Left ventricle myocardium superior (tissue), 1 donor: ENCODE results near the gene APOBEC3A. TPM values are rescaled to one million over a fixed set of nuclear protein-coding genes. Genes with fewer than 3 reads are reported as not detected.
"Not testable (repeated sequence)": the region's sequence is repeated elsewhere in the genome, so short reads cannot be mapped to it uniquely, and the experiment has no call there.

Experiments
- ATAC-seq: fragments of 200-7000 bp; cut with Tn5 transposase; one replicate; pipeline ENCODE4 v1.9.1; 2020; ENCODE audit warnings: mild to moderate bottlenecking, moderate library complexity
- DNase-seq: peaks from one replicate; pipeline ENCODE4 v3.0.0-alpha.2; 2020
- intact Hi-C: fragments of 100-400 bp; cut with micrococcal nuclease; formaldehyde crosslinking; loops from one replicate; pipeline ENCODE4 v1.11.0; 2022
- total RNA-seq: library from RNA; stranded (reverse); fragmentation: NEBNext Ultra II Directional; extraction: Animal tissue kit (Norgen Biotek cat#: 25700); gene quantifications from one replicate; pipeline ENCODE4 v1.2.1, GENCODE V29; 2021
- donor health status: DM: no; HTN: yes; CAD: no; lungs with severe emphysema.

Gene APOBEC3A
- total RNA-seq, 1 donor from 2014 or later = 0.82 TPM

GRCh38 chr22:38940811-38941384, 16.5 kb upstream of the APOBEC3A start:
- no peak for ATAC-seq
- intact Hi-C loops = no loop called here
- DNase-seq = no peak

GRCh38 chr22:38941488-38941987, 15.9 kb upstream of the APOBEC3A start:
- ATAC-seq (peak; percentile 33), DNase-seq (no peak)
- intact Hi-C loops = no loop called here

- peak; percentile 14 for DNase-seq
- no peak for ATAC-seq
- intact Hi-C loops = no loop called here
Measured at GRCh38 chr22:38942702-38943101, 14.7 kb upstream of the APOBEC3A start.

DNA sequence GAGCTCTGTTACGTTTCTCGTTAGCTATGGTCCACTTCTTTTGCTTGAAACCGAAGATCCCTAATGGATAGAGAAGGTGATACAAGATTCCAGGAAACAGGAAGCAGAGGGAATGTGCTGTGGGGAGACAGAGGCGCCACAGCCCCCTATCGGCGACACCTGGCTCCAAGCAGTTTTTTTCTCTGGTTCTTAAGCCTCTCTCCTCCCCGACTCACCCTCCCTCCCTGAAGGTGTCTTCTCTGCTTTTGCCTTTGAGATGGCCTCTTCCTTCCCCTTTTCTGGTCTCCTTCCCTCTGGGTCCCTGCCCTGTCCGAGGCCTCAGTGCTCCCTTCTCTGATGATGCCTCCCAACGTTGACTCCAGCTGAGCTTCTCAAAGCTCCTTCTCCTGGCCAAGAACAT, 14.2 kb upstream of the APOBEC3A start:
- intact Hi-C loops = no loop called here
- peak; percentile 35 for ATAC-seq
- DNase-seq = peak; percentile 7

DNA sequence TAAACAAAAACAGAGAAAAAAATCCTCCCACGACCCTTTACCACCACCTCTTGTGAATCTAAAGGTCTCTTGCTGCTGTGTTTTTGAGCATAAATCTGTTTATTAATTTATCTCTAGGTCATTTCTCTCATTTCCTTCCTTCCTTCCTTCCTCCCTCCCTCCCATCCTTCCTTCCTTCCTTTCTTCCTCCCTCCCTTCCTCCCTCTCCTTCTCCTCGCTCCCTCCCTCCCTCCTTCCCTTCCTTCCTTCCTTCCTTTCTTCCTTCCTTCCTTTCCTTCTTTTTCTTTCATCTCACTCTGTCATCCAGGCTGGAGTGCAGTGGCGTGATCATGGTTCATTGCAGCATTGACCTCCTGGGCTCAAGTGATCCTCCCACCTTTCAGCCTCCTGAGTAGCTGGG, 13.5 kb upstream of the APOBEC3A start:
- intact Hi-C loops = no loop called here
- ATAC-seq (no peak), DNase-seq (no peak)

DNA sequence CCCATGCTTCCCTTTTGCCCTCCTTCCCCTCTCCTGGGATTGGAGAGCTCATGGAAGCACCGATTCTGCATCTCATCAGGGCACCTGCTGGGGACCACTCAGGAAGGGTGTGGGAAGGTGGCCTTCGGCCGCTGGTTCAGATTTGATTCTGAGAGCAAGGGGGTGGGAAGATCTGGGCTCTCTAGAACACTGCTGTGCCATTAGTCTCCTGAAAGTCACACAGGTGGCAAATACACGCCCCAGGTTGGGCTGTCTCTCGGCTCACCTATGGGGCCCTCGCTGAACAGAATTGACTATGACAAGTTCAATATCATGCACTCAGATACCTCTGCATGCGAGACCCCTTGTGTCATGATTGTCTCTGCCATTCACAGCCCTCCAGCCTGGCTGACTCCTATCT, 12.8 kb upstream of the APOBEC3A start:
- peak; percentile 9 for DNase-seq
- no peak for ATAC-seq
- intact Hi-C loops = no loop called here

- intact Hi-C loops, ATAC-seq, DNase-seq: not testable (repeated sequence)
Measured at GRCh38 chr22:38945706-38946338, 11.6 kb upstream of the APOBEC3A start.

- intact Hi-C loops = no loop called here
- ATAC-seq = no peak
- DNase-seq = no peak
Measured at GRCh38 chr22:38946771-38947170, 10.6 kb upstream of the APOBEC3A start.

DNA sequence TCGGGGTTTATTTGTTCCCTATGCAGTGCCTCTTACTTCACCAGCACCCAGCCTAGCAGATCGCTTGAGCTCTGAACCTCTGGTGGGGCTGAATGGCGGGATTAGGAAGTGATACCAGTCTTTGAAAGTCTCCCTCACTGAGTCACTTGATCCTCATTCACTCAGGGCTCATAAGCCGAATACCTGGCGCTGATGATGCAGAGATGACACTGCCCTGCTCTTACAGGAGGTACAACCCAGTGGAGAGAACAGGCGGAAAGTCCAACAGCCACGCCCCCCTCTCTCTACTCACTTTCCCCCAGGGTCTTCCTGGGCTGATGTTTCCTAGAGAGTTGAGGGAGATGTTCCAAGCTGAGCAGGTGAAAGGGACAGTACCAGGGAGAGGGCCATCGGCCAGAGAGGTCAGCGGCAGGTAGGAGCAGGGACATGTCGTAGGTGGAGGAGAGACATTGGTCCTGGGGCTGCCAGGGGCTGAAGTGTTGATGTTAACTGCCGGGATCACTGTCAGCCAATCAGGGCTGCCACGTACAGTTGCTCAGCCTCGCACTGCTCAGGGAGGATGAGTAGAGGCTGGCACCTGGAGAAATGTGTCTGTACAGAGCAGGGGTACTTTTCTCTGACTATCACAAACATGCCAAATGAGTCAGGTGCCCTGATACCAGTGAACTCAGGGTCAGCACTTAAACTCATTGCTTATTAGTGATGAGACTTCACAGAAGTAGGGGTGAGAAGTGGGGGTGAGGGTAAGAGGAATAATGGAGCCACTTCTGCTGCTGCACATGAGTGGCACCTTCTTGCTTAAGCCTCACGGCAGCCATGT, 9.9 kb upstream of the APOBEC3A start:
- intact Hi-C loops = no loop called here
- ATAC-seq (no peak), DNase-seq (no peak)

- DNase-seq (no peak), ATAC-seq (no peak)
- intact Hi-C loops = no loop called here
Measured at GRCh38 chr22:38948181-38948940, 9.0 kb upstream of the APOBEC3A start.

DNA sequence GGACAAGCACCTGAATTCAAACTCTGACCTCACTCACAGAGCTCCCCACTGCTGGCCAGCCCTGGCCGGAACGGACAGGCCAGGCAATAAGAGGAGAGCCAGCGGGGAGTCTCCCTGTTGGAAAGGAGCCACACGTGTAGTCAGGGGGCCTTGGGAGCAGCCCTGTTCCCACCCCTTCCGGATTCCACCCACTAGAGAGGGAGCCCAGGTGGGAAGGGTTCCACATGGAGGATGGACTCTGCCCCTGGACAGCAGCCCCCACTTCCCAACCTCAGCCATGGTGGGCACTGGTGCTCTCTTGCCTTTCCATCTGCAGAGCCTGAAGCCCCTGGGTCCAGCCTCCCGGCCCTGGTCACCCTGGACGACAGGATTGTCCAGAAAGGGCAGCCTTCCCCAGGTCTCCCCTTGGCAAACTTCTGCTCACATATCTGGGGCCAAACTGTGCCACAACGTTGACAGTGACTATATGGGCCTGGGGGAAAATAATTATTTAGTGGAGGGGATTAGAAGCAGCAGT, 7.5 kb upstream of the APOBEC3A start:
- DNase-seq (no peak), ATAC-seq (no peak)
- intact Hi-C loops = no loop called here

DNA sequence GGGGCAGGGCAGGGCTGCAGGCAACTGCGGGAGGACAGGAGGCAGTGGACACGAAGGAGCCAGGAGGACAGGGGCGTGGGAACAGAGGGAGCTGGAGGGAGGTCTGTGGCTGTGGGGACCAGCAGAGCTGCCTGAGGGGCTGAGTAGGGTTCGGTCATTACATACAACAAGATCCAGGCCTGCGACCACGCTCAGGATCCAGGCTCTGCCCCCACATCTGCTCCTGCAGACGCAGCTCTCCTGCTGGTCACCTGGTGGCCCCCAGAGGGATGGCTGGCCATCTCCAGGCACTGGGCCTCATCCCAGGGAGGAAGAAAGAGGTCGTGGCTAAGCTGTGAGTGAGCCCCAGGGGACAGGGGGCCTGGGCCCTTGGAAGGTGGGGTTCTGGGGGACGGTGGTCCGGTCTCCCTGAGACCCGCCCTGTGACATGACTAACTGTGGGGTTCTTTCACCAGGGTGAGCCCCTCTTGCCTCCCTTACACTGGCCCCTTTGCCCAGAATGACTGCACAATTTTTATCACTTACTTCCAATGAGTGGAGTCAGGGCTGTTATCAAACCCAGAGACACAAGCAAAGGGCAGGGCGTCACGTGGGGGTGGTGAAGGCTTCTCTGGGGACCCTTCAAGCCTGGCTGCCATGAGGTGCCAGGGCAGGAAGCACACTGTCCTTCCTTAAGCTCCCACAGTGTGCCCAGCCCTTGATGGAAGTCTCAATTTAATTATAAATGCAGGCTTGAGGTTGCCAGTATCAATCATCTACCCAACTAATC, 6.7 kb upstream of the APOBEC3A start:
- ATAC-seq = no peak
- intact Hi-C loops = no loop called here
- no peak for DNase-seq

GRCh38 chr22:38951734-38952133, 5.7 kb upstream of the APOBEC3A start:
- DNase-seq (no peak), ATAC-seq (no peak)
- intact Hi-C loops = no loop called here

GRCh38 chr22:38952281-38952993, 5.0 kb upstream of the APOBEC3A start:
- intact Hi-C loops = no loop called here
- DNase-seq (no peak), ATAC-seq (no peak)

- intact Hi-C loops = no loop called here
- ATAC-seq = no peak
Measured at GRCh38 chr22:38953091-38953490, 4.3 kb upstream of the APOBEC3A start.

DNA sequence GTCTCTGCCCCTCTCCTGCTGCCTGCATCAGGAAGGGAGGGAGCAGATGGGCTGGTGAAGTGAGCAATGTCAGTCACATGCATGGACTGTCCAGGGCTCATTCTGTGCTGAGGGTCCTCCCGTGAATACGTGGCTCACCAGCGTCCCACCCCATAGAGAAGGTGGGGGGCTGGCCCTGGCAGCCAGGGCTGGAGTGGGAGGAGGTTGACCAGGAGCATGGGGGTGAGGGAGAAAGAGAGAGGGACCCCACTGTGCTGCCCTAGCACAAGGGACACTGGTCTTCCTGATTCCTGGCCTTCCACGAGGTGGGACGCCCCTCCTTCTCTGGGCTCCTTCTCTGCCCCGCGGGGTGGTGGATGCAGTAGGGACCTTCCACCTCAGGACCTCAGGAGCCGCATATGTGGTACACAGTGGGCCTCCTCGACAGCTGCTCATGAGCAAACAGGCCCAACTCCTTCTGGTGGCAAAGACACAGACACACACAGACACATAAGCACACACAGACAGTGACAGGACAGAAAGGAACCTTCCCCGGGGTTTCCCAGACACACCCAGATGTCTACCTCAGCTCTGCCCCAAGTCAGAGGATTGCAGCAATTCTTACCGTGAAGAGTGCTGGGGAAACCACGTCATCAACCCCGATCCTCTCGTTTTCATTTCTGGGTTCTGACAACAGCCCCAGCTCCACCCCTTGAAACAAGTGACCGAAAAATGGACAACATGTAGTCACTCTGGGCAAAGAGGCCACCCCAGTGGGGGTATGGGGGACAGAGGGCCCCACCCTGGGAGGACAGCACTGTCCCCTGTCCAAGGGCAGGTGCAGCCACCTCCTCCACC, 3.6 kb upstream of the APOBEC3A start:
- DNase-seq = no peak
- ATAC-seq = no peak
- intact Hi-C loops = no loop called here

More at GRCh38 chr22:38953091-38953490, 4.3 kb upstream of the APOBEC3A start:
- DNase-seq = no peak

GRCh38 chr22:38954414-38955043, 2.9 kb upstream of the APOBEC3A start:
- intact Hi-C loops = no loop called here
- ATAC-seq = no peak
- no peak for DNase-seq
